HG03064 (cell line): ENCODE results near the gene PRL.

Experiments used
- ATAC-seq: cut with Tn5 transposase; IDR thresholded peaks from one replicate; pipeline ENCODE4 v1.9.1; 2021; ENCODE audit warnings: low read depth; ENCODE audit not compliant: unreplicated experiment

PRL gene

GRCh38 chr6:22237526-22237925 lies 59.3 kb downstream of the PRL start:
- no peak for ATAC-seq
